ENCODE results near the gene EIF4G2.

Gene EIF4G2

GRCh38 chr11:10770626-10771254 lies 38.0 kb downstream of the EIF4G2 start:
- peaks cover 67% of the 10 kb centered on the region for H3K36me3 ChIP-seq (replicated peaks)
- TF ChIP-seq CTCF (IDR thresholded peaks at IDR 0.05; ENCODE audit: low read depth, low read length, missing control alignments), result peak; percentile 93
- H3K27me3 ChIP-seq (replicated peaks), result no peaks in the 10 kb centered on the region
- H3K27ac ChIP-seq, result no peak overlapping the region
- in situ Hi-C loops (cut with HindIII; ENCODE audit: low pct_ligation_motif_present, low sequenced_read_pairs), result no loop called here
- peak; percentile 50 for DNase-seq
- no peak overlapping the region for H3K4me3 ChIP-seq (ENCODE audit: low read depth, low read length)

DNA sequence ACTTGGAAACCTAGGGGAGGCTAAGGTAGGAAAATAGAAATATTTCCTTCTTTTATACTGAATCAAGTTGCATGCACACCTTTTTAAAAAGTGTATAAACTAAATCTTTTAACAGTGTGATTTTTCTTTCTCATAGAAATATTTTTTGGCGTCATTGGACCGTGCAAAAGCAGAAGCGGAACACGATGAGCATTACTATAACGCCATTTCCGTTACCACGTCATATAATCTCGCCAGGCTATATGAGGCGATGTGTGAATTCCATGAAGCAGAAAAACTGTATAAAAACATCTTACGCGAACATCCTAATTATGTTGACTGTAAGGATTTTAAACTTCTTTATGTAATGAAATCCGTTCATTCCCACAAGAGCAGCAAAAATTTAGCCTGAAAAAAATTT lies 44.3 kb downstream of the EIF4G2 start:
- no peak for TF ChIP-seq CTCF (IDR thresholded peaks at IDR 0.05; ENCODE audit: low read depth, low read length, missing control alignments)
- no peaks in the 10 kb centered on the region for H3K27me3 ChIP-seq (replicated peaks)
- H3K4me3 ChIP-seq (ENCODE audit: low read depth, low read length), result no peak overlapping the region
- no peak overlapping the region for H3K27ac ChIP-seq
- no peak for DNase-seq
- in situ Hi-C loops (cut with HindIII; ENCODE audit: low pct_ligation_motif_present, low sequenced_read_pairs), result no loop called here
- peaks cover 51% of the 10 kb centered on the region for H3K36me3 ChIP-seq (replicated peaks)

DNA sequence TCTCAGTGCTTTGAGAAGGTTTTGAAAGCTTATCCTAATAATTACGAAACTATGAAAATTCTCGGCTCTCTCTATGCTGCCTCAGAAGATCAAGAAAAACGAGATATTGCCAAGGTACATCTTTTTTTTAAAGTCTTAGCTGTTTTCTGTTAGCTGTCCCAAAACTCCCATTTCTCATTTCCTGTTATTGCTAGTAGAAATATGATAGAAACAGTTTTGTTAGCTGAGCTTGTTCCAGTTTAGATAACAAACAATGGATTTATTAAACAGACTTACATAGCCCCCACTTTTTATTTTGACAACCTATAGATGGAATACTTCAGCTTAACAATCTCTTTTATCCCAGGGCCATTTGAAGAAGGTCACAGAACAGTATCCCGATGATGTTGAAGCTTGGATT lies 45.0 kb downstream of the EIF4G2 start:
- no peak overlapping the region for H3K4me3 ChIP-seq (ENCODE audit: low read depth, low read length)
- in situ Hi-C loops (cut with HindIII; ENCODE audit: low pct_ligation_motif_present, low sequenced_read_pairs), result no loop called here
- DNase-seq, result no peak
- H3K36me3 ChIP-seq (replicated peaks), result peaks cover 53% of the 10 kb centered on the region
- TF ChIP-seq CTCF (IDR thresholded peaks at IDR 0.05; ENCODE audit: low read depth, low read length, missing control alignments), result no peak
- no peak overlapping the region for H3K27ac ChIP-seq
- H3K27me3 ChIP-seq (replicated peaks), result no peaks in the 10 kb centered on the region

GRCh38 chr11:10762913-10763421 lies 45.8 kb downstream of the EIF4G2 start:
- H3K27me3 ChIP-seq (replicated peaks), result no peaks in the 10 kb centered on the region
- in situ Hi-C loops (cut with HindIII; ENCODE audit: low pct_ligation_motif_present, low sequenced_read_pairs), result no loop called here
- no peak overlapping the region for H3K27ac ChIP-seq
- H3K4me3 ChIP-seq (ENCODE audit: low read depth, low read length), result no peak overlapping the region
- DNase-seq, result no peak
- peaks cover 54% of the 10 kb centered on the region for H3K36me3 ChIP-seq (replicated peaks)
- no peak for TF ChIP-seq CTCF (IDR thresholded peaks at IDR 0.05; ENCODE audit: low read depth, low read length, missing control alignments)

GRCh38 chr11:10762185-10762584 lies 46.5 kb downstream of the EIF4G2 start:
- peaks cover 55% of the 10 kb centered on the region for H3K36me3 ChIP-seq (replicated peaks)
- TF ChIP-seq CTCF (IDR thresholded peaks at IDR 0.05; ENCODE audit: low read depth, low read length, missing control alignments), result no peak
- in situ Hi-C loops (cut with HindIII; ENCODE audit: low pct_ligation_motif_present, low sequenced_read_pairs), result no loop called here
- no peak for DNase-seq
- H3K27ac ChIP-seq, result no peak overlapping the region
- no peaks in the 10 kb centered on the region for H3K27me3 ChIP-seq (replicated peaks)
- H3K4me3 ChIP-seq (ENCODE audit: low read depth, low read length), result no peak overlapping the region

All from brain microvascular endothelial cell (primary cell).